Measurements from ENCODE around the gene ROBO1. TPM values are rescaled to one million over a fixed set of nuclear protein-coding genes. Genes with fewer than 3 reads are reported as not detected.
A peak's percentile ranks its signal among the peaks of the same experiment; 100 is the strongest.
"Not testable (repeated sequence)": the region's sequence is repeated elsewhere in the genome, so short reads cannot be mapped to it uniquely, and the experiment has no call there.

ROBO1 gene
- total RNA-seq, 6 experiments from 2014 or later = 1.1 to 7.2 (median 4.3) TPM

- Histone ChIP-seq H3K4me1 (no peaks in the 10 kb centered on the region), H3K4me3 (no peak overlapping the region), H3K36me3 (no peaks in the 10 kb centered on the region), H3K27me3 (no peaks in the 10 kb centered on the region), H3K9me3 (no peaks in the 10 kb centered on the region), H3K27ac (no peak overlapping the region)
- no peak for TF ChIP-seq POLR2A (IDR thresholded peaks at IDR 0.05)
- TF ChIP-seq CTCF (IDR thresholded peaks at IDR 0.05) = no peak
- ATAC-seq (no peak), DNase-seq (no peak)
- intact Hi-C loops (cut with DNase I) = no loop called here
Measured at GRCh38 chr3:79341961-79342360, 425.8 kb downstream of the ROBO1 start.

- 95% methylated on average over 3 of the region's 3 CpGs for WGBS (ENCODE audit: insufficient coverage, low coverage, low lambda C conversion rate, missing lambda C conversion rate)
- ATAC-seq = no peak
- Histone ChIP-seq H3K9me3 (no peaks in the 10 kb centered on the region), H3K4me3 (no peak overlapping the region), H3K27ac (no peak overlapping the region), H3K4me1 (no peaks in the 10 kb centered on the region), H3K36me3 (no peaks in the 10 kb centered on the region), H3K27me3 (no peaks in the 10 kb centered on the region)
- intact Hi-C loops (cut with DNase I) = no loop called here
- DNase-seq = no peak
- TF ChIP-seq POLR2A (IDR thresholded peaks at IDR 0.05) (no peak), CTCF (IDR thresholded peaks at IDR 0.05) (no peak)
Measured at GRCh38 chr3:79339846-79340245, 428.0 kb downstream of the ROBO1 start.

- DNase-seq = no peak
- Histone ChIP-seq H3K27me3 (no peaks in the 10 kb centered on the region), H3K36me3 (no peaks in the 10 kb centered on the region), H3K9me3 (no peaks in the 10 kb centered on the region), H3K4me3 (no peak overlapping the region), H3K27ac (no peak overlapping the region), H3K4me1 (no peaks in the 10 kb centered on the region)
- TF ChIP-seq CTCF (IDR thresholded peaks at IDR 0.05) = no peak
- TF ChIP-seq POLR2A (IDR thresholded peaks at IDR 0.05) = no peak
- intact Hi-C loops (cut with DNase I) = no loop called here
- ATAC-seq = no peak
Measured at GRCh38 chr3:79337798-79338197, 430.0 kb downstream of the ROBO1 start.

GRCh38 chr3:79329154-79329553 is 438.6 kb downstream of the ROBO1 start:
- H3K36me3 ChIP-seq = no peaks in the 10 kb centered on the region
- no peak overlapping the region for H3K4me3 ChIP-seq
- TF ChIP-seq CTCF (IDR thresholded peaks at IDR 0.05) = no peak
- TF ChIP-seq POLR2A (IDR thresholded peaks at IDR 0.05) = no peak
- DNase-seq (no peak), ATAC-seq (peak in 1 of 4 donors; percentile 87)
- no peak overlapping the region for H3K27ac ChIP-seq
- H3K4me1 ChIP-seq = no peaks in the 10 kb centered on the region
- no peaks in the 10 kb centered on the region for H3K9me3 ChIP-seq
- H3K27me3 ChIP-seq = no peaks in the 10 kb centered on the region
- intact Hi-C loops (cut with DNase I) = no loop called here
- WGBS (ENCODE audit: insufficient coverage, low coverage, low lambda C conversion rate, missing lambda C conversion rate) = 66% methylated on average over 2 of the region's 2 CpGs

GRCh38 chr3:79326642-79327041 is 441.2 kb downstream of the ROBO1 start:
- no peak overlapping the region for H3K27ac ChIP-seq
- no peaks in the 10 kb centered on the region for H3K4me1 ChIP-seq
- intact Hi-C loops (cut with DNase I) = no loop called here
- no peaks in the 10 kb centered on the region for H3K9me3 ChIP-seq
- H3K27me3 ChIP-seq = no peaks in the 10 kb centered on the region
- ATAC-seq = no peak
- TF ChIP-seq POLR2A (IDR thresholded peaks at IDR 0.05) (no peak), CTCF (IDR thresholded peaks at IDR 0.05) (no peak)
- 72% methylated on average over 3 of the region's 3 CpGs for WGBS (ENCODE audit: insufficient coverage, low coverage, low lambda C conversion rate, missing lambda C conversion rate)
- no peaks in the 10 kb centered on the region for H3K36me3 ChIP-seq
- DNase-seq = no peak
- H3K4me3 ChIP-seq = no peak overlapping the region

- H3K9me3 ChIP-seq; H3K27me3 ChIP-seq; ATAC-seq; H3K27ac ChIP-seq; H3K36me3 ChIP-seq; H3K4me1 ChIP-seq; DNase-seq; H3K4me3 ChIP-seq; intact Hi-C loops (cut with DNase I): not testable (repeated sequence)
- WGBS (ENCODE audit: insufficient coverage, low coverage, low lambda C conversion rate, missing lambda C conversion rate) = 60% methylated on average over 12 of the region's 15 CpGs
Measured at GRCh38 chr3:79325833-79326383, 441.9 kb downstream of the ROBO1 start.

Data from right lobe of liver (tissue), 6 donors.